HFF-Myc (cell line): ENCODE data around the gene TXLNG.

Source experiments
- DNase-seq: peaks from one replicate; pipeline ENCODE4 v3.0.0-alpha.2; 2011; ENCODE audit warnings: low read depth; ENCODE audit errors: extremely low read depth
- H3K4me3 ChIP-seq: replicated peaks from 2 replicates; pipeline ENCODE4 v1.5.1; 2011; ENCODE audit warnings: low read depth, mild to moderate bottlenecking, control low read depth, low read length
- CTCF ChIP-seq: IDR thresholded peaks from 2 replicates; pipeline ENCODE4 v1.5.1; 2012; ENCODE audit warnings: mild to moderate bottlenecking, low read depth, low read length, control low read depth; ENCODE audit errors: missing control alignments

Gene TXLNG

GRCh38 chrX:16804923-16805464, 18.7 kb downstream of the TXLNG start:
- no peak overlapping the region for H3K4me3 ChIP-seq
- DNase-seq: no peak
- no peak for TF ChIP-seq CTCF

GRCh38 chrX:16807548-16807947, 21.3 kb downstream of the TXLNG start:
- TF ChIP-seq CTCF: peak; percentile 30
- no peak for DNase-seq
- no peak overlapping the region for H3K4me3 ChIP-seq

- TF ChIP-seq CTCF: no peak
- no peak for DNase-seq
- H3K4me3 ChIP-seq: 0 out of 2 replicates have a peak overlapping the region, but pooled peaks have one; percentile 0
These were observed 21.8 kb downstream of the TXLNG start for GRCh38 chrX:16807976-16808542.

- no peak for TF ChIP-seq CTCF
- no peak for DNase-seq
- H3K4me3 ChIP-seq: no peak overlapping the region
These were observed 28.3 kb downstream of the TXLNG start for GRCh38 chrX:16814597-16814996.

- no peak for TF ChIP-seq CTCF
- H3K4me3 ChIP-seq: no peak overlapping the region
These were observed 33.4 kb downstream of the TXLNG start for GRCh38 chrX:16819634-16820033.

GRCh38 chrX:16822723-16823122, 36.5 kb downstream of the TXLNG start:
- no peak for DNase-seq
- H3K4me3 ChIP-seq: no peak overlapping the region
- no peak for TF ChIP-seq CTCF

More at GRCh38 chrX:16819634-16820033, 33.4 kb downstream of the TXLNG start:
- DNase-seq: no peak
